Aorta (tissue), 5 donors: ENCODE results near the gene FFAR3. TPM values are rescaled to one million over a fixed set of nuclear protein-coding genes. Genes with fewer than 3 reads are reported as not detected.

Source experiments
- ATAC-seq: fragments of 200-7000 bp; cut with Tn5 transposase; one replicate; pipeline ENCODE4 v1.9.1; 2022; ENCODE audit warnings: moderate library complexity; ENCODE audit not compliant: low FRiP score
- DNase-seq, 2 donors: peaks; one replicate each; pipeline ENCODE4 v3.0.0-alpha.2; 2020
- H3K27ac ChIP-seq, 2 donors: one replicate each; pipeline ENCODE4 v1.5.1; 2013; ENCODE audit warnings: low read length in 2 of 2, mild to moderate bottlenecking in 2 of 2, moderate library complexity in 2 of 2, control low read depth in 1 of 2, inconsistent platforms in 1 of 2, low read depth in 1 of 2
- H3K27me3 ChIP-seq, 2 donors: one replicate each; pipeline ENCODE4 v1.6.1; 2013; ENCODE audit warnings: control low read depth in 1 of 2, low read length in 1 of 2, mild to moderate bottlenecking in 1 of 2, moderate library complexity in 1 of 2; ENCODE audit not compliant: insufficient read depth in 2 of 2, control insufficient read depth in 1 of 2
- H3K36me3 ChIP-seq, 2 donors: one replicate each; pipeline ENCODE4 v1.6.1; 2013; ENCODE audit warnings: control low read depth in 1 of 2, low read length in 1 of 2, mild to moderate bottlenecking in 1 of 2; ENCODE audit not compliant: insufficient read depth in 2 of 2, control insufficient read depth in 1 of 2
- H3K4me1 ChIP-seq, 2 donors: one replicate each; pipeline ENCODE4 v1.6.1; 2013; ENCODE audit warnings: low read length in 2 of 2, control low read depth in 1 of 2, mild to moderate bottlenecking in 1 of 2, moderate library complexity in 1 of 2; ENCODE audit not compliant: insufficient read depth in 2 of 2, control insufficient read depth in 1 of 2
- H3K4me3 ChIP-seq, 2 donors: one replicate each; pipeline ENCODE4 v1.5.1; 2013; ENCODE audit warnings: low read length in 2 of 2, control low read depth in 1 of 2, mild to moderate bottlenecking in 1 of 2
- H3K9me3 ChIP-seq: one replicate; pipeline ENCODE4 v1.6.1; 2013; ENCODE audit warnings: mild to moderate bottlenecking, low read length; ENCODE audit not compliant: control insufficient read depth
- WGBS, 2 donors: extraction: QIAGEN DNeasy Blood & Tissue Kit; methylation state at CpG; one replicate each; pipeline ENCODE4 v1.1.7; 2013; 5-methylcytosine and 5-hydroxymethylcytosine counted together
- intact Hi-C, 2 donors: fragments of 100-400 bp; cut with DNase I; formaldehyde crosslinking; loops; one replicate each; pipeline versions ENCODE4 v1.14.2 to v1.15.0; 2022
- long read RNA-seq, 2 donors: library from polyadenylated mRNA; unstranded; transcript quantifications; one replicate each; pipeline ENCODE4 v2.0.0, GENCODE V29; 2020 to 2021
- polyA plus RNA-seq, 2 donors: library from polyadenylated mRNA; stranded (reverse); fragments of 200-250 nt; gene quantifications; one replicate each; pipeline ENCODE4 v1.2.3, GENCODE V29; 2013
- total RNA-seq, 2 donors: library from RNA; stranded (reverse); fragmentation: NEBNext Ultra II Directional; extraction: Animal tissue kit (Norgen Biotek cat#: 25700); gene quantifications; one replicate each; pipeline ENCODE4 v1.2.1, GENCODE V29; 2021
- donor health status: healthy with polysubstance abuse.
- donor health status: Bipolar disorder and iron deficiency.
- donor health status: DM: no; HTN: no; CAD: no.
- donor health status: DM: no; HTN: no; CAD: no.
- donor health status: DM: yes; HTN: yes; CAD: no.

Gene FFAR3
- under 1 TPM; 0.32 to 0.39 TPM for total RNA-seq
- polyA plus RNA-seq, result not detected
- long read RNA-seq, donor 1, partial matches to known transcripts, result 0 of 6 reads
- long read RNA-seq, donor 1, other reads (novel, unspliced or antisense), result 2 of 6 reads
- long read RNA-seq, donor 2, result 0 reads

- ATAC-seq, result no peak
- intact Hi-C loops, result no loop called here
- Histone ChIP-seq H3K9me3 (no peaks in the 10 kb centered on the region), H3K4me3 (no peak within 1 kb of the TSS), H3K27ac (no peak within 1 kb of the TSS), H3K4me1 (no peaks in the 10 kb centered on the region), H3K36me3 (no peaks in the 10 kb centered on the region), H3K27me3 (no peaks in the 10 kb centered on the region)
- WGBS, 2 donors, result 48 to 50% methylated on average over 18 of the region's 18 CpGs
- DNase-seq, result peak; percentile 76 to 84
Measured at GRCh38 chr19:35357867-35358573, at the start of gene FFAR3. TSS of gene FFAR3 (plus strand) at chr19:35358460. CDS start at chr19:35358891, 431 bp downstream.

DNA sequence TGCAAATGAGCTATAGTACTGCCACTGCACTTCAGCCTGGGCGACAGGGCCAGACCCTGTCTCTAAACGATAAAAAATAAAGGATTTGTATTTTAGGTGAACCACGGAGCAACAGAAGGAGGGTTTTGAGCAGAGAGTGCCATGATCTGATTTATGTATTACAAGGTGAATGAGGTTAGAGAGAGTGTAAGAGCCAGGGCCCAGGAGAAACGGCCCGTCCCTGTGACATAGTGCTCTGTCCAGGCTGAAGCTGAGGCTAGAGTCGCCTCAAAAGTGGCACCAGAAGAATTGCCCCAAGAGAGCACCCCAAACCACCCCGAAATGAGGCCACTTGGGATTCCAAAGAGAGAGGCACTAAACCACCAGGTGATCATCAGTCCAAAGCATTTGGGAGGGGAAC is 49.4 kb upstream of the FFAR3 start:
- Histone ChIP-seq H3K27me3 (no peaks in the 10 kb centered on the region), H3K4me3 (no peak overlapping the region), H3K9me3 (no peaks in the 10 kb centered on the region), H3K4me1 (no peaks in the 10 kb centered on the region), H3K27ac (no peak overlapping the region), H3K36me3 (no peaks in the 10 kb centered on the region)
- intact Hi-C loops, result no loop called here
- ATAC-seq (no peak), DNase-seq (no peak)
- WGBS, 2 donors, result 72 to 80% methylated on average over 7 of the region's 7 CpGs

- intact Hi-C loops, result no loop called here
- Histone ChIP-seq H3K27ac (no peak overlapping the region), H3K36me3 (no peaks in the 10 kb centered on the region), H3K4me3 (no peak overlapping the region), H3K4me1 (no peaks in the 10 kb centered on the region), H3K9me3 (no peaks in the 10 kb centered on the region), H3K27me3 (no peaks in the 10 kb centered on the region)
- no peak for ATAC-seq
- 65 to 67% methylated on average over 47 of the region's 47 CpGs for WGBS, 2 donors
- DNase-seq, result no peak
Measured at GRCh38 chr19:35309481-35310279, 48.6 kb upstream of the FFAR3 start.

GRCh38 chr19:35310331-35310730 is 47.9 kb upstream of the FFAR3 start:
- Histone ChIP-seq H3K36me3 (no peaks in the 10 kb centered on the region), H3K27ac (no peak overlapping the region), H3K27me3 (no peaks in the 10 kb centered on the region), H3K9me3 (no peaks in the 10 kb centered on the region), H3K4me3 (no peak overlapping the region), H3K4me1 (no peaks in the 10 kb centered on the region)
- ATAC-seq, result no peak
- DNase-seq, result no peak
- intact Hi-C loops, result no loop called here
- 89 to 93% methylated on average over 12 of the region's 12 CpGs for WGBS, 2 donors

DNA sequence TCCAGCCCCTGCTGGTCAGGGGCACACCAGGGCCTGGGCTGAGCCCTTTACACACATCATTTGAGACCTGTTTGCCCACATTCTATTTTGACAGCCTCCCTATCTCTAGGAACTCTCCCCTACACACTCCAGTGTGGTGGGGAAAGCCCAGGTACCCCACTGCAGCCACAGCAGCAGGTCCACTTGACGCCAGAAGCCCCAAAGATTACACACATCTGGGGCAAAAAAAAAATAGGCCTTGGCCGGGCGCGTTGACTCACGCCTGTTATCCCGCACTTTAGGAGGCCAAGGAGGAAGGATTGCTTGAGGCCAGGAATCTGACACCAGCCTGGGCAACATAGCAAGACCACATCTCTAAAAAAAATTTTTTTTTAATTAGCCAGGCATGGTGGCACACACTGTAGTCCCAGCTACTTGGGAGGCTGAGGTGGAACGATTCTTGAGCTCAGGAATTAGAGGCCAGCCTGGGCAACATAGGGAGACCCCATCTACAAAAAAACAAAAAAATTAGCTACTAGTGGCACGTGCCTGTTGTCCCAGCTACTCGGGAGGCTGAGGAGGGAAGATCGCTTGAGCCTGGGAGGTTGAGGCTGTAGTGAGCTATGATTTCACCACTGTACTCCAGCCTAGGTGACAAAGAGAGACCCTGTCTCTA is 47.3 kb upstream of the FFAR3 start:
- WGBS, 2 donors, result 91 to 92% methylated on average over 10 of the region's 10 CpGs
- intact Hi-C loops, result no loop called here
- no peaks in the 10 kb centered on the region for H3K9me3 ChIP-seq
- H3K4me1 ChIP-seq, result no peaks in the 10 kb centered on the region
- H3K4me3 ChIP-seq, result no peak overlapping the region
- H3K36me3 ChIP-seq, result no peaks in the 10 kb centered on the region
- DNase-seq (no peak), ATAC-seq (no peak)
- no peaks in the 10 kb centered on the region for H3K27me3 ChIP-seq
- H3K27ac ChIP-seq, result no peak overlapping the region

- no peak for ATAC-seq
- no peak overlapping the region for H3K4me3 ChIP-seq
- H3K9me3 ChIP-seq, result no peaks in the 10 kb centered on the region
- 83 to 87% methylated on average over 21 of the region's 21 CpGs for WGBS, 2 donors
- DNase-seq, result no peak
- no peaks in the 10 kb centered on the region for H3K36me3 ChIP-seq
- H3K27ac ChIP-seq, result no peak overlapping the region
- no peaks in the 10 kb centered on the region for H3K27me3 ChIP-seq
- intact Hi-C loops, result no loop called here
- no peaks in the 10 kb centered on the region for H3K4me1 ChIP-seq
Measured at GRCh38 chr19:35311901-35312665, 46.2 kb upstream of the FFAR3 start.

DNA sequence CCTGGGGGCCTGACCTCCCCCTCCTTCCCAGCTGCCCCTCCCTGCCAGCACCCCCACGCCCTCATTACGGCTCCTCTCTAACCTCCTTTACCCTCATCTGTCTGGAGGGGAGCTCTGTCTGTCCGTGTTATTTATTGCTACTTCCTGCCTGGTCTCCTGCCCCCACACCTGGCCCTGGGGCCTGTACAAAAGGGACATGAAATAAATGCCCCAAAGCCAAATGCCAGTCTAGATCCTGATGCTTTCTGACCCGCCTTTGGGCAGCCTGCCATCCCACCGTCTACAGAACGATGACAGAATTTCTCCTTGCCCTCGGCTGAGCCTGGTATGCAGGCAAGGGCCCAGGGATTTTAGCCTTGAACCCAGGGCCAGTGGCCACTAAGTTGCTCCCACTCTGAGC is 44.7 kb upstream of the FFAR3 start:
- intact Hi-C loops, result no loop called here
- H3K4me3 ChIP-seq, result no peak overlapping the region
- no peak for DNase-seq
- H3K4me1 ChIP-seq, result no peaks in the 10 kb centered on the region
- 33% methylated on average over 7 of the region's 7 CpGs for WGBS, 2 donors
- H3K27me3 ChIP-seq, result no peaks in the 10 kb centered on the region
- H3K27ac ChIP-seq, result no peak overlapping the region
- H3K9me3 ChIP-seq, result no peaks in the 10 kb centered on the region
- H3K36me3 ChIP-seq, result no peaks in the 10 kb centered on the region
- no peak for ATAC-seq

- intact Hi-C loops, result no loop called here
- Histone ChIP-seq H3K4me1 (no peaks in the 10 kb centered on the region), H3K4me3 (no peak overlapping the region), H3K9me3 (no peaks in the 10 kb centered on the region), H3K27me3 (no peaks in the 10 kb centered on the region), H3K27ac (no peak overlapping the region), H3K36me3 (no peaks in the 10 kb centered on the region)
- WGBS, 2 donors, result 84 to 86% methylated on average over 8 of the region's 8 CpGs
- no peak for DNase-seq
- ATAC-seq, result no peak
Measured at GRCh38 chr19:35314031-35314430, 44.2 kb upstream of the FFAR3 start.
